GM19452 (cell line): ENCODE data around the gene FAM162B.
"Not testable (repeated sequence)": the region's sequence is repeated elsewhere in the genome, so short reads cannot be mapped to it uniquely, and the experiment has no call there.

ENCODE experiments used
- ATAC-seq: cut with Tn5 transposase; IDR thresholded peaks from one replicate; pipeline ENCODE4 v1.9.1; 2021; ENCODE audit not compliant: unreplicated experiment

FAM162B gene

GRCh38 chr6:116730513-116730912 lies 35.0 kb downstream of the FAM162B start:
- no peak for ATAC-seq

GRCh38 chr6:116726947-116727346 lies 38.6 kb downstream of the FAM162B start:
- no peak for ATAC-seq

- ATAC-seq, result no peak
Observed at GRCh38 chr6:116714761-116715160, 50.8 kb downstream of the FAM162B start.

GRCh38 chr6:116714296-116714695 lies 51.2 kb downstream of the FAM162B start:
- ATAC-seq, result no peak

- ATAC-seq, result no peak
Observed at GRCh38 chr6:116705917-116706316, 59.6 kb downstream of the FAM162B start.

GRCh38 chr6:116703888-116704287 lies 61.6 kb downstream of the FAM162B start:
- not testable (repeated sequence) for ATAC-seq
